Left renal cortex interstitium (tissue), 4 donors: ENCODE results near the gene CA12. TPM values are rescaled to one million over a fixed set of nuclear protein-coding genes. Genes with fewer than 3 reads are reported as not detected.
"Not testable (repeated sequence)": the region's sequence is repeated elsewhere in the genome, so short reads cannot be mapped to it uniquely, and the experiment has no call there.

Experiments used
- DNase-seq, 4 donors: peaks; one replicate each; pipeline ENCODE4 v3.0.0-alpha.2; 2013; ENCODE audit warnings: low read depth in 4 of 4, low spot score in 2 of 4, missing footprints in 1 of 4
- polyA plus RNA-seq, 4 donors: library from polyadenylated mRNA; unstranded; fragments of 120-200 nt; gene quantifications; one replicate each; pipeline ENCODE4 v1.2.1, GENCODE V29; 2013; ENCODE audit not compliant: insufficient read length in 4 of 4

Gene CA12
- 100 to 1,000 TPM; 123 to 146 (median 129) TPM for polyA plus RNA-seq

DNA sequence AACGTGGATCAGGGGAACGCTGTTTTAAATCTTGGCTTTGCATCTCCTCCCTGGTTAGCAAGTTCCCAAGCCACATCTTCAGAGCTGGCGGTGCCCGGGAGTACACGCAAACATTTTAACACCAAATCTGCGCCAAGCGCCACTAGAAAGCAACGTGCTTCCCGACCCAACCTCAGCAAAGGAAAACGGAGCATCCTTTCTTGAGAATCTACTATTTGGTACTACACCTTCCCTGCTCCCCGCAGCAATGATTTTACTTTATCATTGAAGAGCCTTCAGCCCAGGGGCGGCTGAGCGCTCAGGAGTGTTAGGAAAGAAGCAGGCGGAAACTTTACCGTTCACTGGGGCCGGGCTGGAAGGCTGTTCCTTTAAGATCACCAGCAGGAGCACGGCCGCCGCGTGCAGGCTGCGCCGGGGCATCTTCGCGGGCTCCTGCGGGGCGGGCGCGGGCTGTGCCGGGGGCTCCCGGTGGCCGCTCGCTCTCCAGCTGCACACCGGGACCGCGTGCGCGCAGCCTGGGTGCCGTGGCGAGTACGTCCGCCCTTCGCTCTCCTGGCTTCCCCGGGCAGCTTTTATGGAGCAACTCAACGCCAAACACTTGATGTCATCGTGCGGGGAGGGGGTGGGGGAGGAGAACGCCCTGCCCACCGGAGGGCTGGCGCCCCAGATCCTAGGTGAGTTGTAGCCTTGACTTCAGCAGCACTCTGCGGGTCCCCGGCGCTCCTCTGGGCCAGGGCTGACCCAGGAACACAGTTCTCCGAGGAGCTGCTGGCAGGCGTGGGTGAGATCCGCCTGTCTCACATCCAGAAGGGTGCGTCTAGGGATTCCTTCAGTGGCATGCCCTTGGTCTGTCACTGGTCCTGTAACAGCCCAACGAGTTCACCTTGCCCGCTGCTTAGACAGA is at the start of gene CA12:
Gene CA12, minus strand, starts transcription at position 546 of the 904 bp plus-strand sequence. Its CDS starts 126 bp downstream, at position 420.
- DNase-seq = peak in 3 of 4 donors; percentile 52 to 64 (median 57)

DNA sequence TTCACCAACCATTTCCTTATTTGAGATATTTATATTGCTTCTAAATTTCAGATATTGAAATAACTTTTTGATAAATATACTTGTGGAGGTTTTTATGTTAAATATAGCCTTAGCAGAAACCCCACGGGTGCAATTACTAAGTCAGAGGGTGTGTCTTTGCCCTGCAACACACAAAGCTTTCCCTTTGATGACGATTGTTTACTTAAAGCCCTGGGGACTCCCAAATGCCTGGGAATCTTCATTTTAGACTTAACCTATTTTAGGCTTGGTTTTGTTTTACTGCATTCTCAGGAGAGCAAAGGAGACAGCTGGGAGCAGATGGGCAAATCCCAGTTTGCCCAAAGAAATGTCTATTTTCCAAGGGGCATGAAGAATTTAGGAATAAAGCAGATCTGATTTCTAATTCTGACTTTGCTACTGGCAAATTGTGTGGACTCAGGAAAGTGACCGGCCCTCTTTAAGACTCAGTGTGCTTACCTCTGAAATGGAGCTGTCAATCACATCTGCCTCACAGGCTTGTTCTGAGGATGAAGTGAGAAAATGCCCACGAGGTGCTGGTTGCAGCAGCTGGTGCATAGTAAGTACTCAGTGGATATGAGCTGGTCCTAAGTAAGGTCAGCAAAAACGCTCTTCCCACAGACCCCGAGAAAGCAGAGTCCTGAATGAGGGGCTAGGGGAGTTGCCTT is 49.3 kb upstream of the CA12 start:
- DNase-seq = no peak

DNA sequence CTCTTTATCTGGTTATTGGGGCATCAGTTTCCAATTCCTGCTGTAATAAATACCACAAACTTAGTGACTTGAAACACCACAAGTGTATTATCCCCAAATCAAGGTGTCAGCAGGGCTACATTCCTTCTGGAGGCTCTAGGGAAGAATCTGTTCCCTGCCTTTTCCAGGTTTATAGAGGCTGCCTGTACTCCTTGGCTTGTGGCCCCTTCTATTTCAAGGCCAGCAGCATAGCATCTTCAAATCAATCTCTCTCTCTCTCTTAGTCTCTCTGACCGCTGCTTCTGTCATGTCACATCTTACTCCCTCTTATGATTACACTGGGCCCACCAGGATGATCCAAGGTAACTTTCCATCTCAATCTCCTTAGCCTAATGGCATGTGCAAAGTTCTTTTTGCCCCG is 44.9 kb upstream of the CA12 start:
- DNase-seq = no peak

DNA sequence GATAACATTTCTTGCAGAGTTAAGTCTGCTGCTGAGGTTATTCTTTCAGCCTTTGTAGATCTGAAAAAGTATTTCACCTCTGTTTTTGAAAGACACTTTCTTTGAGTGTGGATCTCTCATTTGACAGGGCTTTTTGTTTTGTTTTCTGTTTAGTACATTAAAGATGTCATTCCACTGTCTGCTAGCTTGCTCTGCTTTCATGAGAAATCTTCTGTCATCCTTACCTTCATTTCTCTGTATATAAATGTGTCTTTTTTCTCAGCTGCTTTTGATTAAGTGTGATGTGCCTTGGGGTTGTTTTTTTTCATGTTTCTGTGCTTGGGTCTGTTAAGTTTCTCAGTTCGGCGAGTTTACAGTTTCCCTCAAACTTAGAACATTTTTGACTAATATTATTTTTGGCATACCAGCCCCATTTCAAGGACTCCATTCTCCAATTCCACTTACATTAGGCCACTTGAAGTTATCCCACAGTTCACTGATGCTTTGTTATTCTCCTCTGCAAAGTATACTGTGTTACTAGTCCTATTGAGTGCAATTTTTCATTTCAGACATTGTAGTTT is 43.9 kb upstream of the CA12 start:
- no peak for DNase-seq

DNA sequence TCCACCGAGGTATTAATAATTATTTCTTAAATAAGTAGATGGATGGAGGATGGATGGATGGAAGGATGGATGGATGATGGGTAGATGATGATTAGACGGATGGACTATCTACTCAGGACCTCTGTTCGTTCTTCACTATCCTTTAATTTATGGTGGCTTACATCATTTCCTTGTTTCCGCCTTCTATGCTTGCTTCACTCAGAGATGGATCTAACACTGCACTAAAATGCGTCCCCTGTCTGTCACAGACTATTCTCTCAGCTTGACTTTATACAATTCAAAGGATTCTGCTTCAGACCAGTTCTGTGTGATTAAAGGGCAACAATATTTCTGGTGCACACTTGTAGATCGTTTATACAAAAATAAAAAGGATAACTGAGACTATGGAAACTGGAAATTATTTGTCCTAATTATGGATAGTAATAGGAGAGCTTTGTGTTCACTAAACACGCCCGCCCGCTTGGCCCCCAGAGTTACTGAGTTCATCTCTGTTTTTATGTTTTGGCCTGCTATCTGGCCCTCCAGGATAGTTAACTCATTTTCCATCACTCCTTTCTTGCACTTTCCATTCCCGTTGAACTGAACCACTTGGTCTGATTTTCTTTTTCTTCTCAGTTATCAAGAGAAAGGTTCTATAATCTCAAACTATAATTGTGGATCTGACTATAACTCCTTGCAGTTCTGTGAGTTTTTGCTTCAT is 41.4 kb upstream of the CA12 start:
- DNase-seq = no peak

DNA sequence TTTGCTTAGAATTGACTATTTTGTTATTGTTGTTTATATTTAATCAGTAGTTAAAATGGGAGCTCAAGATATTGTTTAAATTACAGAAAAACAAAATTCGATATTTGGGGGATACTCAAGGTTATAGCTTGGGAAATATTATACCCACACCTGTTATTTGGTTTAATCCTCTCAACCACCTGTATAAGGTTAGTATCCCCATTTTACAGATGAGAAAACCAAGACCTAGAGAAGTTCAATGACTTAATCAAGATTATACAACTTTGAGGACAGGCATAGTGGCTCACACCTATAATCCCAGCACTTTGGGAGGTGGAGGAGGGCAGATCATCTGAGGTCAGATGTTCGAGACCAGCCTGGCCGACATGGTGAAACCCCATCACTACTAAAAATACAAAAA is 39.8 kb upstream of the CA12 start:
- DNase-seq = no peak

DNA sequence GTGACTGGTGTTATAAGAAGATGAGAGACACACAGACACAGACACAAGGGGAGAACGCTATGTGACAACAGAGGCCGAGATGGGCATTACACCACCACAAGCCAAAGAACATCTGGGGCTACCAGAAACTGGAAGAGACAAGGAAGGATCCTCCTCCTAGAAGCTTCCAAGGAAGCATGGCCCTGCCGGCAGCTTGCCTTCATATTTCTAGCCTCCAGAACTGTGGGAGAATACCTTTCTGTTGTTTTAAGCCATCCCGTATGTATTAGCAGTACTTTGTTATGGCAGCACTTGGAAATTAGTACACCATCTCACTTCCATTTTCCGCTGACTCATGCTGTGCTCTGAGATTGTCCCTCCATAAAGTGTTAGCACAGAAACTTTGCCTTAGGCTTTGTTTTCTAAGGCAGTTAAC is 38.7 kb upstream of the CA12 start:
- DNase-seq = no peak

DNA sequence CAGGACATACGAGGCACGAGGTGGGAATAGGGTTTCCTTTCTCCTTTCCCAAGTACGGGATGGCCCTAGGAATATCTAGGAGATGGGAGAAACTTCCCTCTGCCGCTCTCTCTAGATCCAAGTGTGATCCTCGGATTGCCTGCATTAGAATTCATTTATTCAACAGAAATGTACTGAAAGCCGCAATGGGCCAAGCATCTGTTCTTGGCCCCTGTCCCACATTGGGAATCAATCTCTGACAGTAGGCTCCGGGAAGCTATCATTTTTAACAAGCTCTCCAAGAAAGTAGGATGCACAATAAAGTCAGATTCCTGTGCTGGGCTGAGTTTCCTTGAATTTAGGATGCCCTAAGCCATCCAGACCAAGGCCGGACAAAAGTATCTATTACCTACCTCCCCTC is 37.2 kb upstream of the CA12 start:
- no peak for DNase-seq

DNA sequence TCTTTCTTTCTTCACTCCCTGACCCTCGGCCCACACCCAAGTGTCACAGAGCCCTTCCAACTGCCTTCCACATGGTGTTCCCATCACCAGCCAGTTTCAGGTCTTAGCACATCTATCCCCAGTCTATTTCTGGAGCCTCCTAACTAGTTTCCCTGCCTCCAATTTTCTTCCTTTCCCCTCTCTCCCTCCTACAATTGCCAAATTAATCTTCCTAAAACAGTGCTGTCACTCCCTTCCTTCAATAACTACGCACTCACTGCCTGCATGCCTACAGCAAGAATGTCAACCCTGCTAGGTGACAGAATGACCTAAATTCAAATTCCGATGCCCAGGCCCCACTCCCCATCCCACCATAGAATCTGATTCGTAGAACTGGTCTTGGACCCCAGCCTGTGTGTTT is 36.1 kb upstream of the CA12 start:
- DNase-seq = no peak

DNA sequence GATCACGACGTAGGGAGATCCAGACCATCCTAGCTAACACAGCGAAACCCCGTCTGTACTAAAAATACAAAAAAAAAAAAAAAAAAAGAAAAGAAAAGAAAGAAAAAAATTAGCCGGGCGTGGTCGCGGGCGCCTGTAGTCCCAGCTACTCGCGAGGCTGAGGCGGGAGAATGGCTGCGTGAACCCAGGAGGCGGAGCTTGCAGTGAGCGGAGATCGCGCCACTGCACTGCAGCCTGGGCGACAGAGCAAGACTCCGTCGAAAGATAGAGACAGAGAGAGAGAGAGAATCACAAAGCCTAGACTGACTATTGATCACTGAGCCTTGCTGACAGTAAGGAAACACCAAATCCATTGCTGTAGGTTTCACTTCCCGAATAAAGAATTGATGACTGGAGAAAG is 35.6 kb upstream of the CA12 start:
- not testable (repeated sequence) for DNase-seq

DNA sequence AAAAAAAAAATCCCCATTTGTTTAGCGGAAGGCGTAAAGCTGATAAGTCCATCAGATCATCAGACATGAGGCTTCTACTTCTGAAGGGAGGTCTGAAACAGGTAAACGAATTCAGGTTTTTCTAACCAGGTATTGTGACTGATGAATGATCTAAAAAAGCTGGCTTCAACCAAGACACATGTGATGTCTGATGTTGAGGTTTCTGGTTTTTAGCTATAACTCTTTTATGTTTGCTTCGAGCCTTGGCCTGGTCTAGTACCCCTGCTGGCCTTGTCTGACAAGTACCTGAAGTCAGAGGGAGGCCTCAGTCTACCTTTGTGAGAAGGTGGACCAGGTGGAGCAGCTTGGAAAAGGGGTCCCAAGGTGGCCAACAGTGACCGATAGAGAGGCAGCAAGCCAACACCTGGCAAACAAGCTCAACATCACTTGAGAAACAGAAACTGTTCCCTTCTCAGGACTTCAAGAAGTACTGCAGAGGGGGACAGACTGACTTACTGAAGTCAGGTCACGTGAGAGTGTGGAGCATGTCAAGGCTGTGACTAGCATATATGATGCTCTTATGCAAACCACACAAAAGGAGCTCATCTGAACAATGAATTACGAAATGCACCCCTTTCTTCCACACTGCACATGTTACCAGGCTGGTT is 33.0 kb upstream of the CA12 start:
- no peak for DNase-seq

DNA sequence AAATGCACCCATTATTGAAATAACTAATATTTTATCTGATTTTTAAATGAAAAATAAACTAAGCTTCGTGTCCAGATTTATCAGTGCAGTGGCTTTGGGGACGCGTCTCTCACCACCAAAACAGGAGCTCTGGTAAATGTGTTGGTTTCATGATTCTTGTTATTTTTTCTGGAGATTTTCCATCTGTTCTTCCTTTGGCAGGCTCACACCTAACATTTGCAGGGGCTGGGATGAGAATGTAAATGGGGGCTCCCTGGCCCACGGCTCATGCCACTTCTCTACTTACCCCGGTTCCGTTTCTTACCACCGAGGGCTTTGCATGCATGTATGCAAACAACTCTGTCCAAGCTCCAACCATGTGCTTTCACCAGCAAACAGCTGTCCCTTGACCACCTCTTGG is 30.9 kb upstream of the CA12 start:
- no peak for DNase-seq

DNA sequence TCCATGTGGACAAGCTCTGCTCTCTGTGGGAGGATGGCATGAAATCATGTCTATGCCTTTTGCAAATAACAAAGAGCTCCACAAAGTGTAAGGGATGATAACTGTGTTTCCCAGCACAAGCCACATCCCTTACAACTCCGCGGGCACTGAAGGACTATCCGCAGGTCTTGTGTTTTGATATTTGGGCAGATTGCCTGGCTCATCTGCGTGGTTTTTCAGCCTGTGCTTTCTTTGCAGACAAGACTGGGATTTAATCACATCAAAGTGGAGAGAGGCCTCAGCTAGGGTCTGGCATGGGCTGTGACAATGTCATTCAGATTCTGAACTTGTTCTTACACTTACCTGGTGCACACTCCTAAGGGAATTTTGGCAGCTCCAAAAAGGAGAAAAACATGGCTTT is 30.2 kb upstream of the CA12 start:
- DNase-seq = no peak

DNA sequence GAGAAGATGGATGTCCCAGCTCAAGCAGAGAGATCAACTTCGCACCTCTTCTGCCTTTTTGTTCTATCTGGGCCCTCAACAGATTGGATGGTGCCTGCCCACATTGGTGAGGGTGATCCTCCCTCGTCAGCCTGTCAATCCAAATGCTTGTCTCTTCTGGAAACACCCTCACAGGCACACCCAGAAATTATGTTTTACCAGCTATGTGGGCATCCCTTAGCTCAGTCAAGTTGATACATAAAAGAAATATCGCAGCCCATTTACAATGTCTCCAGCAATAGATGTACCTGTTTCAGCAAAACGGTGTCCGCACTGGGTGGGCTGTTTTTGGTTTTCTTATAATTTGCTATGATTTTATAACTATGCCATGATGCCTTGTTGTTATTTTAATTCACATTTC is 27.5 kb upstream of the CA12 start:
- DNase-seq = no peak

DNA sequence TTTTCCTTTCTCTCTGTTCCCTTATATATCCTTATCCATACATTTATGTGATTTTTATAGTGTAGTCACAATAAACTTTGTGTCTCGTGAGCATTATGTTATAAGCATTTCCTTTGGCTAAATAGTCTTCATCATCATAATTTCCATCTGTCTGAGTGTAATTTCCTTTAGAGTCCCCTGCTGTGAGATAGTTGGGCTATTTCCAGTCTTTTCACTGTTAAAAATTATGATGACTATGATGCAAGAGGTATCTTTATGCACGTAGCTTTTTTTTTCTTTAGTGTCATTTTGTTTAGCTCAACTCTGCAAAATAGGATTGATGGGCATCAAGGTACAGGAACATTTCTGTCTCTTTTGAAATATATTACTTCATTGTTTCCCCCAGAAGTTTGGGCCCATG is 26.9 kb upstream of the CA12 start:
- no peak for DNase-seq

DNA sequence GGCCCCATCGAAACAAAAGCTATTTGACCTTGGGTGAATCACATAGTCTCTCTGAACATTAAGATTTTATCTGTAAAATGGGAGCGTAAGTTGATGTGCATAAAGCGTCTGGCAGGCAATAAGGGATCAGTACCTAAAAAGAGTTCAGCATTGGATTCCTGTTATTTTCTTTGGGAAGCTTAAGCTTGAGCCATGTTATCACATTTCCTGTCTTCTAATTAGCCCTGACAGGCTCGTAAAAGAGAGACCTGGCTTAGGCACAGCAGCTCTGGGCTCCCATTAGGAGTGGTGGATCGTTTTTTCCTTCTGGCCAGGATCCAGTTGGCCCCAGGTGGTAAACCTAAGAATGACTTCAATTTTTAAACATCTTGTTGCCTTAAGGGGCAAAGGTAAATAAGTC is 26.0 kb upstream of the CA12 start:
- DNase-seq = peak in 2 of 4 donors; percentile 31 to 37

DNA sequence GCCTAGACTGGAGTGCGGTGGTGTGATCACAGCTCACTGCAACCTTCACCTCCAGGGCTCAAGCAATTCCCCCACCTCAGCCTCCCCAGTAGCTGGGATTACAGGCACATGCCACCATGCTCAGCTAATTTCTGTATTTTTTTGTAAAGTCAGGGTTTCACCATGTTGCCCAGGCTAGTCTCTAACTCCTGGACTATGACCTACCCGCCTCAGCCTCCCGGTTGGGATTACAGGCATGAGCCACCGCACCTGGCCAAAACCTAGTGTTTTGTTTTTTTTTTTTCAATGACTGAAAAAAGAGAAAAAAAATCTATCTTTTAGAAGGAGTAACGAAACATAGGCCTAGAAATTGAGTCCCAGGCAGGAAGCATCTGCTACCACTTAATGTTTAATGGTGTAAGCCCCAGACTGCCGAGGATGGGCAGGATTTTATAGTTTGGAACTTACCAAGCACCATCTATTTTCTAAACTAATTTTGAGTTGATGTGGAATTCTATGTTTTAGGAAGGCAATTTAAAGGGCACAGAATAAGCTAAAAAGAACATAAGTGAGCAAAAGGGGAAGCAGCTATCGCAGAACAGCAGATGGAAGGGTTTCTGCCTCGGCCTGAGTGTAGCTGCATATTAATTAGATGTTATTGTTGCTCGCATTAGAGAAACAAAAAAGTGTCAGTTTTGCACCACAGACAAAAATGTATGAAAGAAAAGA is 24.2 kb upstream of the CA12 start:
- DNase-seq = no peak

DNA sequence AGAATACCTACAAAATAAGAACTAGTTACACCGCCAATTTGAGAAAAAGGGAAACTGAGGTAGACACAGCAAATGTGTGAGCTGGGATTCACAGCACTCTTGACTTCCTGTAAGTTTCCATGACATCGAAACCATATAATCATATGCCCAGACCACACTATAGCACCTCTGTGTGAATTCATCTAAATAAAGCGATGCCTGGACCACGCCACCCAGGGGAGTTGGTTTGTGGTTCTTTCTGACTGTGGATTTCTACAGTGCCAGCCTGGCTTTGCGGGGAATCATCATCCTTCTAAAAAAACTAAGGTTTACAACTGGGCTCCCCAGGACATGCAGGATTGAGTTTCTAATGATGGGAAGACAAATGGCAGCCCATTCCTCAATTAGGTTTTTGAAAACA is 23.5 kb upstream of the CA12 start:
- no peak for DNase-seq

DNA sequence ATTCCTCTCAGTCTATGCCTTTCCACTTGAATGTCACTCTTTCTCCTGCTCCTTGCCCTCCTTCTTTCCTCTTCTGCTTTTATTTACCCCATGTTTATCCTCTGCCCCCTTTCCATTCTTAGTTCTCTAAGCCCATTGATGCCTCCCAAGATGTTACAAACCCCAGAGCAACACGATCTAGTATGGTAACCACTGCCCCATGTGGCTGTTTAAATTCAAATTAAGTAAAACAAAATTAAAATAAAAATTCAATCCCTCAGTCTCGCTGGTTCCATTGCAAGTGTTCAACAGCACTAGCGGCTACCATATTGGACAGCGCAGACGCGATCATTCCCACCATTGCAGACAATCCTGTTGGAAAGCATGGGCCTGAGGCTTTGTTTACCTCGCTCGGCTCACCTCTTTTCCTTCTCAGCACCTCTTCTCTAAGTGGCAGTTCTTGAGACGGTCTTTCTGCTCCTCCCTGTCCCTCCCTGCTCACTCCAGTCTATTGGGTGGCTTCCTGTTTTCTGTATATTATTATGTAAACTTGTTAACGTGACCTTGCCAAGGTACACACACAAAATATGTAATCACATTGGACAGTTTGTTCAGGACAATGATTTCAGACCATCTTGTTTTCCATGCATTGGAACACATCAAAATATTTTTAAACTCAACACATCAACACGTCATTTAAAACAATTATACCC is 21.8 kb upstream of the CA12 start:
- DNase-seq = no peak
